ENCODE measurements around the gene FBXO33.

GRCh38 chr14:39374851-39375250, 57.4 kb downstream of the FBXO33 start:
- TF ChIP-seq CTCF (IDR thresholded peaks at IDR 0.05) (no peak), POLR2A (IDR thresholded peaks at IDR 0.05) (no peak)
